Brain microvascular endothelial cell (primary cell): ENCODE measurements around the gene RPP21.

Experiments
- DNase-seq: peaks from one replicate; pipeline ENCODE4 v3.0.0-alpha.2; 2020
- H3K27ac ChIP-seq: fragments of 250-450 bp; sonication (Bioruptor Pico); 2 replicates; pipeline ENCODE4 v1.5.1; 2020; ENCODE audit warnings: mild to moderate bottlenecking, moderate library complexity
- H3K27me3 ChIP-seq: fragments of 250-450 bp; sonication (Bioruptor Pico); replicated peaks from 2 replicates; pipeline ENCODE4 v1.5.1; 2020; ENCODE audit warnings: mild to moderate bottlenecking
- H3K36me3 ChIP-seq: fragments of 250-450 bp; sonication (Bioruptor Pico); replicated peaks from 2 replicates; pipeline ENCODE4 v1.5.1; 2020; ENCODE audit warnings: mild to moderate bottlenecking
- H3K4me3 ChIP-seq: 2 replicates; pipeline ENCODE4 v1.5.1; 2011; ENCODE audit warnings: low read depth, mild to moderate bottlenecking, control low read depth, low read length, moderate library complexity
- CTCF ChIP-seq: IDR thresholded peaks from 2 replicates; pipeline ENCODE4 v1.5.1; 2011; ENCODE audit warnings: low read depth, mild to moderate bottlenecking, moderate library complexity, low read length, control low read depth, inconsistent platforms; ENCODE audit errors: missing control alignments
- in situ Hi-C: cut with HindIII; loops from 2 replicates; pipeline ENCODE4 v1.10.0; 2017; ENCODE audit warnings: low sequenced_read_pairs, low pct_ligation_motif_present

Gene RPP21

GRCh38 chr6:30344868-30345671 is at the start of gene RPP21:
Gene RPP21 (plus strand): TSS chr6:30345156. CDS start chr6:30345172, 16 bp downstream.
- Histone ChIP-seq H3K27ac (peak within 1 kb of the TSS; percentile 76), H3K36me3 (peaks cover 24% of the 10 kb centered on the region), H3K27me3 (no peaks in the 10 kb centered on the region), H3K4me3 (peak within 1 kb of the TSS; percentile 90)
- TF ChIP-seq CTCF: no peak
- in situ Hi-C loops: no loop called here
- peak; percentile 72 for DNase-seq

GRCh38 chr6:30295837-30296236 is 49.1 kb upstream of the RPP21 start:
- no peak overlapping the region for H3K4me3 ChIP-seq
- DNase-seq: no peak
- H3K27ac ChIP-seq: no peak overlapping the region
- H3K27me3 ChIP-seq: no peaks in the 10 kb centered on the region
- H3K36me3 ChIP-seq: peaks cover 30% of the 10 kb centered on the region
- no peak for TF ChIP-seq CTCF
- in situ Hi-C loops: no loop called here

GRCh38 chr6:30304002-30304401 is 41.0 kb upstream of the RPP21 start:
- Histone ChIP-seq H3K36me3 (no peaks in the 10 kb centered on the region), H3K27ac (no peak overlapping the region), H3K27me3 (no peaks in the 10 kb centered on the region), H3K4me3 (no peak overlapping the region)
- no peak for DNase-seq
- no peak for TF ChIP-seq CTCF
- in situ Hi-C loops: no loop called here

GRCh38 chr6:30311101-30311500 is 33.9 kb upstream of the RPP21 start:
- Histone ChIP-seq H3K36me3 (peaks cover 16% of the 10 kb centered on the region), H3K27ac (no peak overlapping the region), H3K4me3 (no peak overlapping the region), H3K27me3 (no peaks in the 10 kb centered on the region)
- no peak for DNase-seq
- TF ChIP-seq CTCF: no peak
- in situ Hi-C loops: no loop called here

- Histone ChIP-seq H3K27ac (no peak overlapping the region), H3K4me3 (no peak overlapping the region), H3K36me3 (peaks cover 16% of the 10 kb centered on the region), H3K27me3 (no peaks in the 10 kb centered on the region)
- in situ Hi-C loops: no loop called here
- DNase-seq: no peak
- TF ChIP-seq CTCF: no peak
Observed at GRCh38 chr6:30311671-30312070, 33.3 kb upstream of the RPP21 start.

GRCh38 chr6:30312266-30312665 is 32.7 kb upstream of the RPP21 start:
- in situ Hi-C loops: no loop called here
- no peak for DNase-seq
- H3K36me3 ChIP-seq: peaks cover 16% of the 10 kb centered on the region
- H3K27ac ChIP-seq: no peak overlapping the region
- no peak overlapping the region for H3K4me3 ChIP-seq
- no peaks in the 10 kb centered on the region for H3K27me3 ChIP-seq
- TF ChIP-seq CTCF: no peak
